ENCODE data around the gene LCP2. TPM values are rescaled to one million over a fixed set of nuclear protein-coding genes. Genes with fewer than 3 reads are reported as not detected.

Gene LCP2
- total and polyA plus RNA-seq, 10 of the 15 experiments (the other 5 are each of a cell fraction or from before 2014, with no cell fraction given) = 8.0 to 50.5 (median 20.6) TPM

GRCh38 chr5:170302653-170303501 is 5.3 kb upstream of the LCP2 start (continued):
- TF ChIP-seq ZBTB40 (IDR thresholded peaks at IDR 0.05; ENCODE audit: borderline replicate concordance) = no peak
- no peak for TF ChIP-seq IRF4 (IDR thresholded peaks at IDR 0.05; ENCODE audit: low read depth, low read length)
- TF ChIP-seq TCF12 (IDR thresholded peaks at IDR 0.05; ENCODE audit: low read depth, low read length) = no peak
- no peak for TF ChIP-seq GATAD2B (conservative IDR thresholded peaks at IDR 0.05; ENCODE audit: low read depth)
- TF ChIP-seq CHD4 (IDR thresholded peaks at IDR 0.05) = no peak
- TF ChIP-seq SRF (IDR thresholded peaks at IDR 0.05; ENCODE audit: low read depth in 2 of 2, low read length in 2 of 2) = peak; percentile 49 to 90
- no peak for TF ChIP-seq MEF2A (IDR thresholded peaks at IDR 0.05; ENCODE audit: insufficient read depth, low read depth, low read length)
- no peak for TF ChIP-seq SIN3A (IDR thresholded peaks at IDR 0.05; ENCODE audit: low read depth, low read length)
- no peak for TF ChIP-seq RB1 (IDR thresholded peaks at IDR 0.05; ENCODE audit: borderline replicate concordance)
- no peak for TF ChIP-seq MTA3 (IDR thresholded peaks at IDR 0.05; ENCODE audit: borderline replicate concordance, low read length)
- no peak for TF ChIP-seq CHD2 (IDR thresholded peaks at IDR 0.05; ENCODE audit: borderline replicate concordance, low read depth, low read length)
- TF ChIP-seq YBX1 (IDR thresholded peaks at IDR 0.05) = no peak
- no peak for TF ChIP-seq ESRRA (IDR thresholded peaks at IDR 0.05; ENCODE audit: low read length)
- TF ChIP-seq CREM (IDR thresholded peaks at IDR 0.05; ENCODE audit: low read depth) = no peak
- no peak for TF ChIP-seq TCF3 (IDR thresholded peaks at IDR 0.05; ENCODE audit: borderline replicate concordance, insufficient read depth, low read depth, low read length)
- no peak for TF ChIP-seq FOXM1 (IDR thresholded peaks at IDR 0.05; ENCODE audit: low read depth, low read length)
- no peak for TF ChIP-seq IKZF1 (conservative IDR thresholded peaks at IDR 0.05)
- 0 out of 2 replicates have a peak, but pooled peaks have one; percentile 46 for TF ChIP-seq ZNF384 (IDR thresholded peaks at IDR 0.05; ENCODE audit: borderline replicate concordance, low read depth, low read length)
- TF ChIP-seq EGR1 (IDR thresholded peaks at IDR 0.05; ENCODE audit: borderline replicate concordance in 1 of 2, low read depth in 2 of 2, low read length in 2 of 2) = no peak
- no peak for TF ChIP-seq SUPT20H (IDR thresholded peaks at IDR 0.05; ENCODE audit: borderline replicate concordance, control insufficient read depth, low read depth, low read length)
- TF ChIP-seq PRDM15 (CRISPR knock-in tag; IDR thresholded peaks at IDR 0.05) = no peak
- no peak for TF ChIP-seq ZNF274 (IDR thresholded peaks at IDR 0.05; ENCODE audit: insufficient read depth, insufficient read length)
- TF ChIP-seq CBX3 (IDR thresholded peaks at IDR 0.05; ENCODE audit: borderline replicate concordance, low read depth) = no peak
- TF ChIP-seq ZSCAN29 (IDR thresholded peaks at IDR 0.05) = no peak
- 0 out of 2 replicates have a peak, but pooled peaks have one; percentile 7 for TF ChIP-seq EED (IDR thresholded peaks at IDR 0.05; ENCODE audit: low read depth)
